Raji (cell line): ENCODE data around the gene TTBK1.

Source experiments
- POLR2A ChIP-seq: IDR thresholded peaks from 2 replicates; pipeline ENCODE4 v1.6.1; 2011; ENCODE audit warnings: low read depth, low read length, control low read depth; ENCODE audit not compliant: insufficient read depth

Gene TTBK1

GRCh38 chr6:43307451-43308100 lies 64.3 kb downstream of the TTBK1 start:
- TF ChIP-seq POLR2A: no peak

- TF ChIP-seq POLR2A: peak; percentile 63; the same call in 1 of the 2 replicates
Measured at GRCh38 chr6:43308101-43308989, 65.1 kb downstream of the TTBK1 start, which contains the start of gene CRIP3. Gene CRIP3 (minus strand): TSS chr6:43308826. CDS start chr6:43308792, 34 bp downstream.

GRCh38 chr6:43308990-43309477 lies 65.8 kb downstream of the TTBK1 start:
- TF ChIP-seq POLR2A: no peak

- no peak for TF ChIP-seq POLR2A
Measured at GRCh38 chr6:43310134-43310533, 66.9 kb downstream of the TTBK1 start.

DNA sequence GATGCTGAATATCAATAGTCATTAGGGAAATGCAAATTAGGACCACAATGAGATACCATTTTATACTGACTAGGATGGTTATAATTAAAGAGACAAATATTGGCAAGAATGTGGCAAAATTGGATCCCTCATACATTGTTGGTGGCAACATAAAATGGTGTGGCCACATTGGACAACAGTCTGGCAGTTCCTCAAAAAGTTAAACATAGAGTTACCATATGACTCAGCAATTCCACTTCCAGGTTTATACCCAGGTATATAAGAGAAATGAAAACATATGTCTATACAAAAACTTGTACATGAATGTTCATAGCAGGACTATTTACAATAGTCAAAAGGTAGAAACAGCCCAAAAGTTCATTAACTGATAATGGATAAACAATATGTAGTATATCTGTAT lies 67.3 kb downstream of the TTBK1 start:
- TF ChIP-seq POLR2A: no peak

GRCh38 chr6:43311666-43312065 lies 68.4 kb downstream of the TTBK1 start:
- no peak for TF ChIP-seq POLR2A

GRCh38 chr6:43313813-43314212 lies 70.5 kb downstream of the TTBK1 start:
- TF ChIP-seq POLR2A: no peak

DNA sequence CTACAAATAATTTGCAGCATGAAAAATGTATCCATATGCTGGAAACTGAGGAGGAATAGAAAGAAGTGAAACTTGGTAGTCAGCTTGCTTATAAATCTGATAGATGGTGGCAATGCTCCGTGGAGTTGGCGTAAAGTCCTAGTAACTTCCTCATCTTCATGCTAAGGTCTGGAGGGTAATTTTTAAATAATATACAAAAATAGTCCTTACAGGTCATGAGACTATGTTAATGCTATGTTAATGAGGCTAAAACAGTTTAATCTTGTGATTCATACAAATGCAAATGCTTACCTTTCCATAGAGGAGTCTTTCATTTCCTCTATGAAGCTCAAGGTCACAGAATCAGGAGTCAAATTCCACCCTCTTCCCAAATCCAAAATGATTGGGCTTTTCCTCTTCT lies 74.7 kb downstream of the TTBK1 start:
- TF ChIP-seq POLR2A: no peak

DNA sequence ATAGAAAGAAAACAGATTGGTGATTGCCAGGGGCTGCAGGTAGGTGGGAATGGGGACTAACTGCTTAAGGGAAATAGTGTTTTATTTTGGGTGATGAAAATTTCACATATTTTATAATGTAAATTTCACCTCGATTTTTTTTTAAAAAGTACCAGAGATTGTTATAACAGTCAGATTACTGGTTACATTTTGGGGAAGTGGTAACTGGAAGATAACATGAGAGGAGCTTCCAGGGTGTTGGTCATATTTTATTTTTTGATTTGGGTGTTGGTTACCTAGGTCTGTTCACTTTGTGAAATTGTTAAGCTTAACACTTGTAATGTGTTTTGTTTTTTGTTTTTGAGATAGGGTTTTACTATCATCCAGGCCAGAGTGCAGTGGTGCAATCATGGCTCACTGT lies 82.6 kb downstream of the TTBK1 start:
- TF ChIP-seq POLR2A: no peak

DNA sequence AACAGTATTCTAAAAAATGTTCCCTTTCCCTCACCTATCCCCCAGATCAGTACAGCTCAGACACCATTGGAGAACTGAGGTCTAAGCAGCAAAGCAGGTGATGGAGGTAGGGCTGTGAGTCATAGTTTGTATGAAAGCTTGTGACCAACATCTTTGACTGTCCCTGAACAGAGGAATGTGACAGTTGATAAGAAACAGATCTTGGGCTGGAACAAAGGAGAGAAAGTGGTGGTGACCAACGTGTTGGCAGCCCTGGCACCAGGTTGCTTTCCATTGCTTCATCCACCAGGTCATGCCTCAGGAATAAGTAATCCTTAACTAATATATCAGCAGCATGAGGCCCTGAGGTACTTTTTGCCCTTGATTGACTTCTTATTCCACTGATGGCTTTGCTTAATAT lies 85.2 kb downstream of the TTBK1 start:
- TF ChIP-seq POLR2A: no peak

DNA sequence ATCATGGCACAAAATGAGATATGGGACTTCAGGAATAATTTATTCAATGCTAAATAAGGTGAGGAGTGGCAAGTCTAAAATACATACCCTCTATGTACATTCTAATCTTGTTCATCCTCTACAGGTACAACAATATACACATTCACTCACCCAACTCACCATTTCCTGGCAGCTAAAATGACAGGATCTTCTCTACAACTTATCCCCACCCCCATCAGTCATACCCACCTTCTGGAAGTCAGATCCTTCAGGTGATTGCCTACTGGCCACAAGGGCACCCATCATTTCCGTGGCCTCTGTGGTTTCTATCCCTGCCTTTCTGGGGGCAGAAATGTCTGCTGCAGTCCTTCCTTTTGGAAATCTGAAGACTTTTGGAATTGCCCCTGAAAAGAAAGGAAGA lies 88.2 kb downstream of the TTBK1 start:
- no peak for TF ChIP-seq POLR2A

DNA sequence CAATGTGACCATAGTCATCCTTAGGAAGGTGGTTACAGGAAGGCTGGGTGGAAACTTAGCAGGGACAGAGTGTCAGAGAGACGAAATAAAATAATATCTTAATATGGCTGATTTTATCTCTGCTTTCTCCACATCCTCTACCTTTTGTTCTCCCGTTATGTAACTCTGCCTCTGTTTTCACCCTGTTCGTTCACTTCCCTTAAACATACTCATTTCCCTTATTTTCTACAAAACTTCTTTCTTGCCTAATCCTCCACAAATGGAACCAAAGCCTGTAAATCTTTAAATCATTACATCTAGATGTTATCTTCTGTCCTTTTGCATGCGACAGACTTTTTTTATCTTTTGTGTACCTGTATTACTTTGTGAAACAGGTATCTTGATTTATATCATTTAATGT lies 88.6 kb downstream of the TTBK1 start:
- TF ChIP-seq POLR2A: no peak

DNA sequence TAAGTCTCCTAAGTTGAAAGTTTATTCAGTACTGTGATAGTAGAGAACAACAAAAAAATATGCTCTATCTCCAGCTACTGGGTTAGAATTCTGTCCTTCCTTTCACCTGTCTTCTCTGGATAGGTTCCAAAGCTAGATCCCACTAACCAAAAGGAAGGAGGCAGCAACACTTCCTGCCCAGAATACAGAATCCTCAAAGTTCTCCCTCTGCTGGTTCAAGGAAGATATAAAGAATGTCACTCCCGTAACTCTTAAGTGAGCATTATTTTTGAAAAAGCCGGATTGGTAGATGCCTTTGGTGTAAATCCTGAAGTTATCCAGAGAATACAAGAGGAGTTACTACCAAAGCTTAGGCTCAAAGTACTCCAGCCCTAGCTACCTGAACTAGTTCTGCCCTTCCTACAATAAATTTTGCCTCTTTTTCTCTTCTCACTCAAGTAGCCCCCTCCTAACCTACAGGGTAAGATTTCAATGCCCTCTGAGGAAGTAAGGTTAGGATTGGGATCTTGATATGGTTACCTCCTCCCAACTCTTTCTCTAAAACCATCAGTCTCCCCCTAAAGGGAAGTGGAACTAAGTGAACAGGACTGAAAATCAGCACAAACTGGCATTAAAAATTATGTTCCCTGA lies 91.3 kb downstream of the TTBK1 start:
- no peak for TF ChIP-seq POLR2A

DNA sequence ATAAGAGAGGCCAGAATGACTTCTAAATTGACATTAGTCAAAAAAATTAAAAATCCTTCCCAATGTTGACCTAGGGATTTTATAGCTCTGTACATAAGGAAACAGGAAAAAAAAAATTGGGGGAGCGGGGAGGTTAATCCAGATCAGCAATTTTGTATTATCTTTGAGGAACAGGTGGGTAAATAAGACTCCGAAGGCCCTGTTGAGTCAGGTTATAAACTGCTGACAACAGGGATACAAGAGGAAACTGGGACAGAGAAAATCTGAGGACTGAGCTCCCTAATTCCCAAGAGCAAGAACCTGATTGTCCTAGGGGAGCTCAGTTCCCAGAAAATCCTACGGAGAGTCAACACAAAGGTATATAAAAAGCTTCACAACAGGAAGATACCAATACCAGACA lies 92.2 kb downstream of the TTBK1 start:
- TF ChIP-seq POLR2A: no peak

- TF ChIP-seq POLR2A: no peak
Measured at GRCh38 chr6:43336382-43336781, 93.1 kb downstream of the TTBK1 start.
